B cell (primary cell): ENCODE results near the gene SEMA4C. TPM values are rescaled to one million over a fixed set of nuclear protein-coding genes. Genes with fewer than 3 reads are reported as not detected.

Experiments
- ATAC-seq: fragments of 200-7000 bp; cut with Tn5 transposase; one replicate; pipeline ENCODE4 v1.10.0; 2021; ENCODE audit warnings: low read depth, mild to moderate bottlenecking, moderate number of reproducible peaks, moderate library complexity
- CTCF ChIA-PET: fragments of 350-600 bp; sonication (Branson Sonifier 250); formaldehyde crosslinking; loops from one replicate; lab custom pipeline; 2021; ENCODE audit warnings: antibody characterized with exemption, inconsistent platforms; lab: Charles Lee
- POLR2A ChIA-PET: fragments of 350-600 bp; sonication (Branson Sonifier 250); formaldehyde crosslinking; loops from one replicate; lab custom pipeline; 2021; ENCODE audit warnings: antibody characterized with exemption; lab: Charles Lee
- DNase-seq: peaks from one replicate; pipeline ENCODE4 v3.0.0; 2013
- H2AFZ ChIP-seq: 2 replicates; pipeline ENCODE4 v1.6.1; 2012; ENCODE audit warnings: mild to moderate bottlenecking, low read depth, low read length; ENCODE audit not compliant: insufficient read depth, poor library complexity, severe bottlenecking
- H3K27ac ChIP-seq, 2 donors: 1 replicate in 1 of 2; 2 replicates in 1 of 2; pipeline ENCODE4 v1.5.1; 2012 to 2013; ENCODE audit warnings: low read length in 2 of 2, mild to moderate bottlenecking in 2 of 2, moderate library complexity in 1 of 2
- H3K27me3 ChIP-seq, 4 experiments: fragments of 200-600 bp in 1 of 4; sonication (generic) in 1 of 4; replicated peaks in 1 of 4; 1 replicate in 2 of 4; 2 replicates in 2 of 4; pipeline versions ENCODE4 v1.6.1 to v1.7.0; 2013 to 2016; ENCODE audit warnings: low read length in 3 of 4, mild to moderate bottlenecking in 2 of 4, mixed read lengths in 1 of 4, moderate library complexity in 1 of 4; ENCODE audit not compliant: insufficient read depth in 4 of 4, control insufficient read depth in 3 of 4; ENCODE audit errors: control extremely low read depth in 1 of 4
- H3K36me3 ChIP-seq, 2 experiments: replicated peaks in 1 of 2; 1 replicate in 1 of 2; 2 replicates in 1 of 2; pipeline versions ENCODE4 v1.6.1 to v1.7.1; 2013; ENCODE audit warnings: low read length in 1 of 2; ENCODE audit not compliant: insufficient read depth in 2 of 2, control insufficient read depth in 1 of 2; ENCODE audit errors: control extremely low read depth in 1 of 2, extremely low read depth in 1 of 2
- H3K4me1 ChIP-seq, 2 donors: fragments of 200-600 bp in 1 of 2; sonication (generic) in 1 of 2; 1 replicate in 1 of 2; 2 replicates in 1 of 2; pipeline versions ENCODE4 v1.5.1 to v1.6.1; 2013 to 2017; ENCODE audit warnings: low read length in 2 of 2; ENCODE audit not compliant: control insufficient read depth in 2 of 2, insufficient read depth in 2 of 2
- H3K4me2 ChIP-seq: replicated peaks from 2 replicates; pipeline ENCODE3; 2012; ENCODE audit warnings: mild to moderate bottlenecking, low read depth, low read length; ENCODE audit not compliant: poor library complexity, severe bottlenecking
- H3K4me3 ChIP-seq, 5 experiments: fragments of 200-600 bp in 1 of 5; sonication (generic) in 1 of 5; 1 replicate in 3 of 5; 2 replicates in 2 of 5; pipeline versions ENCODE4 v1.5.1 to v1.7.0; 2011 to 2016; ENCODE audit warnings: low read length in 4 of 5, mild to moderate bottlenecking in 4 of 5, low read depth in 2 of 5, control low read depth in 1 of 5, moderate library complexity in 1 of 5; ENCODE audit not compliant: insufficient read depth in 1 of 5; ENCODE audit errors: control extremely low read depth in 1 of 5, extremely low read depth in 1 of 5
- H3K79me2 ChIP-seq: fragments of 200-600 bp; sonication (generic); one replicate; pipeline ENCODE4 v1.6.0; 2016; ENCODE audit warnings: low read length; ENCODE audit not compliant: control insufficient read depth, insufficient read depth
- H3K9ac ChIP-seq: fragments of 200-600 bp; sonication (generic); 2 replicates; pipeline ENCODE4 v1.6.1; 2017; ENCODE audit warnings: mild to moderate bottlenecking, low read length, moderate library complexity
- H3K9me3 ChIP-seq, 3 donors: one replicate each; pipeline versions ENCODE4 v1.6.1 to v1.7.1; 2013; ENCODE audit warnings: low read length in 2 of 3; ENCODE audit not compliant: control insufficient read depth in 2 of 3, insufficient read depth in 1 of 3; ENCODE audit errors: control extremely low read depth in 1 of 3
- H4K20me1 ChIP-seq: 2 replicates; pipeline ENCODE4 v1.6.0; 2012; ENCODE audit warnings: mild to moderate bottlenecking, low read length; ENCODE audit not compliant: insufficient read depth, control insufficient read depth, poor library complexity, severe bottlenecking
- H3K27ac Mint-ChIP-seq: one replicate; pipeline ENCODE4 v1.8.0; 2021; ENCODE audit warnings: mixed read lengths
- H3K27me3 Mint-ChIP-seq: one replicate; pipeline ENCODE4 v1.8.0; 2021; ENCODE audit warnings: mixed read lengths
- H3K4me1 Mint-ChIP-seq: one replicate; pipeline ENCODE4 v1.8.0; 2021; ENCODE audit warnings: mixed read lengths
- H3K4me3 Mint-ChIP-seq: one replicate; pipeline ENCODE4 v1.8.0; 2021; ENCODE audit warnings: mixed read lengths
- H3K9me3 Mint-ChIP-seq: one replicate; pipeline ENCODE4 v1.8.0; 2022; ENCODE audit warnings: mixed read lengths; ENCODE audit not compliant: insufficient read depth
- CTCF ChIP-seq: fragments of 200-600 bp; IDR thresholded peaks from one replicate; pipeline ENCODE4 v1.8.0; 2022; ENCODE audit warnings: antibody characterized with exemption, mild to moderate bottlenecking
- EZH2 ChIP-seq: IDR thresholded peaks from 2 replicates; pipeline ENCODE4 v1.6.1; 2012; ENCODE audit warnings: borderline replicate concordance, low read depth, mild to moderate bottlenecking, moderate library complexity, low read length; ENCODE audit not compliant: insufficient read depth, poor library complexity, severe bottlenecking
- WGBS: methylation state at CpG from one replicate; pipeline ENCODE4 v1.1.5; 2013; ENCODE audit warnings: missing lambda C conversion rate; ENCODE audit not compliant: insufficient coverage; 5-methylcytosine and 5-hydroxymethylcytosine counted together
- intact Hi-C: fragments of 100-400 bp; cut with micrococcal nuclease; formaldehyde crosslinking; loops from one replicate; pipeline ENCODE4 v1.10.0; 2022
- polyA plus RNA-seq: library from polyadenylated mRNA; depleted of rRNA; stranded (reverse); fragments of >200 nt; gene quantifications from 2 replicates; pipeline ENCODE4 v1.2.3, GENCODE V29; 2012
- total RNA-seq, 2 donors: library from RNA; stranded (reverse); fragments of 120-200 nt in 1 of 2; gene quantifications; 1 replicate in 1 of 2; 2 replicates in 1 of 2; pipeline versions ENCODE4 v1.2.3 to v1.2.4, GENCODE V29; 2013 to 2022

SEMA4C gene
- total and polyA plus RNA-seq, 2 donors (not counting 1 experiment from before 2014, with no cell fraction given), result 0.28 to 0.94 TPM

- no peak for ATAC-seq
- Histone ChIP-seq H3K79me2 (no peaks in the 10 kb centered on the region), H3K27ac (no peak overlapping the region), H3K9me3 (no peaks in the 10 kb centered on the region), H3K4me2 (no peak overlapping the region), H3K9ac (no peak overlapping the region), H2AFZ (no peak overlapping the region), H3K4me1 (no peaks in the 10 kb centered on the region), H3K36me3 (no peaks in the 10 kb centered on the region), H4K20me1 (no peaks in the 10 kb centered on the region), H3K4me3 (no peak overlapping the region), H3K27me3 (no peaks in the 10 kb centered on the region)
- Mint-ChIP-seq H3K27ac (no peak overlapping the region), H3K27me3 (no peaks in the 10 kb centered on the region), H3K9me3 (no peaks in the 10 kb centered on the region), H3K4me1 (peaks cover 5% of the 10 kb centered on the region), H3K4me3 (no peak overlapping the region)
- intact Hi-C loops, result no loop called here
- 91% methylated on average over 10 of the region's 13 CpGs for WGBS
- no peak for DNase-seq
- no peak for TF ChIP-seq CTCF
- TF ChIP-seq EZH2, result no peak
- POLR2A ChIA-PET, result no interaction called here
- CTCF ChIA-PET, result no interaction called here
Observed at GRCh38 chr2:96906729-96907114, 36.8 kb upstream of the SEMA4C start.

GRCh38 chr2:96903815-96904214, 33.9 kb upstream of the SEMA4C start:
- 17% methylated on average over 6 of the region's 7 CpGs for WGBS
- H3K4me1 Mint-ChIP-seq, result peaks cover 5% of the 10 kb centered on the region
- TF ChIP-seq EZH2 (no peak), CTCF (no peak)
- no peak overlapping the region for H3K27ac ChIP-seq
- no peaks in the 10 kb centered on the region for H3K4me1 ChIP-seq
- no peak overlapping the region for H3K4me3 ChIP-seq
- no peak overlapping the region for H3K4me3 Mint-ChIP-seq
- intact Hi-C loops, result no loop called here
- ATAC-seq (no peak), DNase-seq (no peak)
- ChIA-PET CTCF (no interaction called here), POLR2A (no interaction called here)
- no peaks in the 10 kb centered on the region for H3K27me3 ChIP-seq
- no peaks in the 10 kb centered on the region for H3K36me3 ChIP-seq
- H3K9me3 ChIP-seq, result no peaks in the 10 kb centered on the region
- no peak overlapping the region for H3K9ac ChIP-seq
- H3K4me2 ChIP-seq, result no peak overlapping the region
- H3K9me3 Mint-ChIP-seq, result no peaks in the 10 kb centered on the region
- H3K27me3 Mint-ChIP-seq, result no peaks in the 10 kb centered on the region
- peak overlapping the region; percentile 40 for H2AFZ ChIP-seq
- no peak overlapping the region for H3K27ac Mint-ChIP-seq
- no peaks in the 10 kb centered on the region for H4K20me1 ChIP-seq
- H3K79me2 ChIP-seq, result no peaks in the 10 kb centered on the region
